Measurements from ENCODE around the gene SLIRP.

Gene SLIRP

DNA sequence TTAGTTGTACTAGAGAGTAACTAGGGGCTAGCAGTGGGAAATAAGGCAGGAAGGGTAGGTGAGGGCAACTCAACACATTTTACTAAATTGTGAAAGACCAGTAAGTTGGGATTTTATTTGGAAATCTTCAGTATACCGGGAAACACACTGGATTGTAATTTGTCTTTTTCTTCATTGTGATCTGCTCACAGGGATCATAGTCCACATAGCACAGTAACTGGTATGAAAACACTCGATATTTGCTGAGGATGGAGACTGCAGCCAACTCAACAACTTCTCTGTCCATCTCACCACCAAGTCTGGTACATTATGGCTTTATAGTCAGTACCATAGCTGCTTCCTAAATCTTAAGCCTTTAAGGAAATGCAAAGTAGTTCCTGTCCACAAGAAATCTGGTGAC, 2.5 kb downstream of the SLIRP start:
- no peaks in the 10 kb centered on the region for H3K9me3 ChIP-seq (ENCODE audit: insufficient read depth, low read length)
- H3K36me3 ChIP-seq (ENCODE audit: insufficient read depth, insufficient read length, low read length), result peaks cover 52% of the 10 kb centered on the region
- no peaks in the 10 kb centered on the region for H3K4me1 ChIP-seq (ENCODE audit: insufficient read depth, insufficient read length)
- H3K9ac ChIP-seq (ENCODE audit: insufficient read length, low read depth), result no peak overlapping the region
- H3K27me3 ChIP-seq (ENCODE audit: insufficient read depth, insufficient read length), result no peaks in the 10 kb centered on the region
- DNase-seq (ENCODE audit: low read depth, low spot score), result no peak
- no peak for TF ChIP-seq YY1 (IDR thresholded peaks at IDR 0.05; ENCODE audit: insufficient read depth, insufficient read length)
- TF ChIP-seq SUZ12 (IDR thresholded peaks at IDR 0.05; ENCODE audit: extremely low read depth, insufficient read depth, insufficient read length), result no peak
- TF ChIP-seq ZNF274 (IDR thresholded peaks at IDR 0.05; ENCODE audit: low read depth, low read length), result no peak
- H3K4me3 ChIP-seq (ENCODE audit: insufficient read length, low read depth), result no peak overlapping the region

DNA sequence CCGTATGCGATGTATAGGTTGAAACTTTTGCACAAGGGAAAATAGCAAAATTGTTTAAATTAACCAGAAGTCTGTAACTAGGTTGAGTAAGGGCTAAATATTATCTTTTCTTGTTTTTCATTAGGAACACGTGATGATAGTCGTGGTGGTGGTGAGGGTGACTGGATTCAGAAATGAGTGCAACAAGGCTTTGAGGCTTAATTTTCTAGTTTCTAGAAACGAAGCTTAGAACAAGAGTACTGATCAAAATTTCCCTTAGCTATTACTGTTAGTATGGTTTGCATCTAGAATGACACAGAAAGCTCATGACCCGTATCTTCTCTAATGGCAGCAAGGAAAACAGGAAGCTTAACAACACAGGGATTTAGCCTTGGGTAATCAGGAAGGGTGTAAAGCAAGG, 7.0 kb downstream of the SLIRP start:
- Histone ChIP-seq H3K4me3 (ENCODE audit: insufficient read length, low read depth) (no peak overlapping the region), H3K36me3 (ENCODE audit: insufficient read depth, insufficient read length, low read length) (peaks cover 77% of the 10 kb centered on the region), H3K9ac (ENCODE audit: insufficient read length, low read depth) (no peak overlapping the region), H3K4me1 (ENCODE audit: insufficient read depth, insufficient read length) (no peaks in the 10 kb centered on the region), H3K9me3 (ENCODE audit: insufficient read depth, low read length) (no peaks in the 10 kb centered on the region), H3K27me3 (ENCODE audit: insufficient read depth, insufficient read length) (no peaks in the 10 kb centered on the region)
- no peak for DNase-seq (ENCODE audit: low read depth, low spot score)
- TF ChIP-seq ZNF274 (IDR thresholded peaks at IDR 0.05; ENCODE audit: low read depth, low read length) (no peak), SUZ12 (IDR thresholded peaks at IDR 0.05; ENCODE audit: extremely low read depth, insufficient read depth, insufficient read length) (no peak), YY1 (IDR thresholded peaks at IDR 0.05; ENCODE audit: insufficient read depth, insufficient read length) (no peak)

DNA sequence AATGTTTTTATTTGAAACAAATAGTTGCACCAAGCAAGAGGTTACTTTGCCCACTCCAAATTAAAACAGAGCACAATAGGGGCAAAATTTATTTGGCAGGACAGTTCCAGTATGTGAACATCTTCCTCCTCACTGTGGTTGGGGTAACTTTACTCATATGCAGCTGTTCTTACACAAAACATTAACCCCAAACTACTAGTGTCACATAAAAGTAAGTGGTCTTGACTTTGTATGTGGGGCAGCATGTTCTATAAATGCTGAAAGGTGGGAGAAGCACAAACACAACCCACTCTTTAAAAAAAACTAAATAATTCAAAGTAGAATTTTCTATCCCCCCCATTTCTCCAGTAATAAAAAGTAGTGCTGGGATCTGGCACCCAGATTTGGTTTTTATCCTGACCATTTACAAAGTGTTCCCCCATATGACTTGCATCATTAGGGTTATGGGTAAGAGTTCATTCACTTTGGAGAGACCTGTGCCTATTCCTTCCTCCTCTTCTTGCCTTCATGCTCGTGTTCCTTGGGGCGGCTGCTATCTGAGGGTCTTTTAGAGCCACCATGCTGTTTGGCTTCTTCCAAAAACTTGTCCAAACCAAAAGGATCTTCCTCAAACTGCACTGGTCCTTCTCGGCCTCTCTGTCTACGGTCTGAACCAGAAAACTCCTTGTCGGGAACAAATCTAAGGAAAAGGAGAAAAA, 9.9 kb downstream of the SLIRP start:
- no peak for DNase-seq (ENCODE audit: low read depth, low spot score)
- Histone ChIP-seq H3K9me3 (ENCODE audit: insufficient read depth, low read length) (no peaks in the 10 kb centered on the region), H3K27me3 (ENCODE audit: insufficient read depth, insufficient read length) (no peaks in the 10 kb centered on the region), H3K9ac (ENCODE audit: insufficient read length, low read depth) (no peak overlapping the region), H3K4me3 (ENCODE audit: insufficient read length, low read depth) (no peak overlapping the region), H3K4me1 (ENCODE audit: insufficient read depth, insufficient read length) (no peaks in the 10 kb centered on the region), H3K36me3 (ENCODE audit: insufficient read depth, insufficient read length, low read length) (peaks cover 66% of the 10 kb centered on the region)
- TF ChIP-seq SUZ12 (IDR thresholded peaks at IDR 0.05; ENCODE audit: extremely low read depth, insufficient read depth, insufficient read length) (no peak), ZNF274 (IDR thresholded peaks at IDR 0.05; ENCODE audit: low read depth, low read length) (no peak), YY1 (IDR thresholded peaks at IDR 0.05; ENCODE audit: insufficient read depth, insufficient read length) (no peak)

DNA sequence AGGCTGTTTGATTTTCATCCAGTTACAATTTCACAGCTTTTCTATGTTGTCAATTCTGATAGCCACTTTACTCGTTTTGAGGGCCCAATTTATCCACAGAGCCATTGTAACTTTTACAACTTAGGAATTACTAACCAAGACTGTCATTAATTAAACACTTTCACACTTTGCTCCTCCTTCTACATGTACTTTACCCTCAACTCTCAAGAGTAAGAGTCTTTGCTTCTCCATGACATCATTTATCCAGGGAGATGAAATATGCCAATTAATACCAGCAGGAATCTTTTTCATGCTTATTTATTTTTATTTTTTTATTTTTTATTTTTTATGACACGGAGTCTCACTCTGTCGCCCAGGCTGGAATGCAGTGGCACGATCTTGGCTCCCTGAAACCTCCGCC, 13.5 kb downstream of the SLIRP start:
- Histone ChIP-seq H3K9ac (ENCODE audit: insufficient read length, low read depth) (no peak overlapping the region), H3K36me3 (ENCODE audit: insufficient read depth, insufficient read length, low read length) (peaks cover 66% of the 10 kb centered on the region), H3K4me3 (ENCODE audit: insufficient read length, low read depth) (no peak overlapping the region), H3K27me3 (ENCODE audit: insufficient read depth, insufficient read length) (no peaks in the 10 kb centered on the region), H3K4me1 (ENCODE audit: insufficient read depth, insufficient read length) (no peaks in the 10 kb centered on the region), H3K9me3 (ENCODE audit: insufficient read depth, low read length) (no peaks in the 10 kb centered on the region)
- no peak for DNase-seq (ENCODE audit: low read depth, low spot score)
- TF ChIP-seq YY1 (IDR thresholded peaks at IDR 0.05; ENCODE audit: insufficient read depth, insufficient read length) (no peak), SUZ12 (IDR thresholded peaks at IDR 0.05; ENCODE audit: extremely low read depth, insufficient read depth, insufficient read length) (no peak), ZNF274 (IDR thresholded peaks at IDR 0.05; ENCODE audit: low read depth, low read length) (no peak)

DNA sequence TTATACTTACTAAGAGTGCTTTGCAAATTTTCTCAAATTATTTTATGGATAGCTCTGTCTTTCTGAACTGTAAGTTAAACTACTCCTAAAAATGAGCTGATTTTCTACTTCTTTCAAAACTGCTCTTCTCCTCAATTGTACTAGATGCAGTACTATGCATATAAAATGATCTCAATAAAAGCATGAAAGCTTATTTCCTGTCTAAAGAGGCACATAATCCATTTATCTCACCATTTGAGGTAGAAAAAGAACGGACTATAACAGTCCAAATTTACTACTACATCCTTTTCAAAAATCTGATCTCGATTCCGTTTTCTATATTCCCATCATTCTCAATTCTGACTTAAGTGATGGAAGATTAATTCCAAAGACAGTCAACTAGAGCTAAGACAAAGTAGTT, 14.4 kb downstream of the SLIRP start:
- no peak overlapping the region for H3K9ac ChIP-seq (ENCODE audit: insufficient read length, low read depth)
- no peaks in the 10 kb centered on the region for H3K4me1 ChIP-seq (ENCODE audit: insufficient read depth, insufficient read length)
- H3K9me3 ChIP-seq (ENCODE audit: insufficient read depth, low read length), result no peaks in the 10 kb centered on the region
- H3K36me3 ChIP-seq (ENCODE audit: insufficient read depth, insufficient read length, low read length), result peaks cover 64% of the 10 kb centered on the region
- TF ChIP-seq YY1 (IDR thresholded peaks at IDR 0.05; ENCODE audit: insufficient read depth, insufficient read length) (no peak), SUZ12 (IDR thresholded peaks at IDR 0.05; ENCODE audit: extremely low read depth, insufficient read depth, insufficient read length) (no peak), ZNF274 (IDR thresholded peaks at IDR 0.05; ENCODE audit: low read depth, low read length) (no peak)
- DNase-seq (ENCODE audit: low read depth, low spot score), result no peak
- no peak overlapping the region for H3K4me3 ChIP-seq (ENCODE audit: insufficient read length, low read depth)
- no peaks in the 10 kb centered on the region for H3K27me3 ChIP-seq (ENCODE audit: insufficient read depth, insufficient read length)

DNA sequence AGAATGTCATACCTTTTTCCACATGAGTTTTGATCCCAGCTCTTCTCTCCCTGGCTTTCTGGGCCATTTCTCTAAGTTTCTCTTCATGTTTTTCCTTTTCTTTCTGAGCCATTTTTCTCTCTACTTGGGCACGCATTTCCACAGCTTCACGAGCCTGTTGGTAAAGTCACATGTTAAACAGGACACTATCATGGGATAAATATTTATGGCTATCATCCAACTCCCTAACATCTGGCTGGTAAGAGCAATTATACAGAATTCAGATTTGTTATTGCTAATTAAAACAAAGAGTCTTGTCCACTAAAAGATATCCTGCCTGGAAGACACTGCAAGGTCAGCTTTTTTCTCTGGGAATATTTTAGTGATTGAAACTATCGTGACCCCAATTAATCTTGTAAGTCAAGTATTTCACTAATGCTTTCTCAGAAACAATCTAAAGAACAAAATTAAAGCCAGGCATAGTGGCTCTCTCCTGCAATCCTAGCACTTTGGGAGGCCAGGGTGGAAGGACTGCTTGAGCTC, 23.1 kb downstream of the SLIRP start:
- Histone ChIP-seq H3K4me1 (ENCODE audit: insufficient read depth, insufficient read length) (no peaks in the 10 kb centered on the region), H3K36me3 (ENCODE audit: insufficient read depth, insufficient read length, low read length) (peaks cover 82% of the 10 kb centered on the region), H3K27me3 (ENCODE audit: insufficient read depth, insufficient read length) (no peaks in the 10 kb centered on the region), H3K9me3 (ENCODE audit: insufficient read depth, low read length) (no peaks in the 10 kb centered on the region), H3K9ac (ENCODE audit: insufficient read length, low read depth) (no peak overlapping the region), H3K4me3 (ENCODE audit: insufficient read length, low read depth) (no peak overlapping the region)
- TF ChIP-seq YY1 (IDR thresholded peaks at IDR 0.05; ENCODE audit: insufficient read depth, insufficient read length) (no peak), SUZ12 (IDR thresholded peaks at IDR 0.05; ENCODE audit: extremely low read depth, insufficient read depth, insufficient read length) (no peak), ZNF274 (IDR thresholded peaks at IDR 0.05; ENCODE audit: low read depth, low read length) (no peak)
- no peak for DNase-seq (ENCODE audit: low read depth, low spot score)

DNA sequence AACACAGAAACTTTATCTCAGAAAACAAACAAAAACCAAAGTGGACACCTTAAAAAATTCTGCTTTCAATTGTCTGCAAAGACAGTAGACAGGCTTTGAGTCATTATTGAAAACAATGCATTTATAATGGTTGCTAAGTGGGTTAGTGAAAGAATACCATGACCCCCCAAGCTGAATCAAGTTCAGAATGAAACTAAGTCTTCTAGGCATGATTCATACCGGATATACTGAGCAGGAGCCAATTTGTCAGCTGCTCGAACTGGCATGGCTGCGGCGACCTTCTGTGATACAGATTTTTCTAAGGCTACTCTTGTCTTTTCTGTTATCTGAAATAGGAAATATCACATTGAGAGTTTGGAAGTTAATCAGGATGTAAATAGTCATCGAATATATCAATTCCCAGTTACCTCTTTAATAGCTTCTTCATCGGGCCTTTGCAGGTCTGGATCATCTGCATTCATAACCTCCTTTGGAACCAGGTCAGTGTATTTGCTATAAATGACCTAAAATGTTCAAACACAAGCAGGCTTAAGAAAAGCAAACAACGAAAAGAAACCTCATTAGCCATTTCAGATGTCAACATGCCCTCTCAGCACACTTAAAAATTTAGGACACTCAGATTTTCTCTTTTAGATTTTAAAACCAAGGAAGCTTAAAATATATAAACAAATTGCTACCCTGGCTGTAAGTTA, 30.8 kb downstream of the SLIRP start:
- TF ChIP-seq SUZ12 (IDR thresholded peaks at IDR 0.05; ENCODE audit: extremely low read depth, insufficient read depth, insufficient read length) (no peak), ZNF274 (IDR thresholded peaks at IDR 0.05; ENCODE audit: low read depth, low read length) (no peak), YY1 (IDR thresholded peaks at IDR 0.05; ENCODE audit: insufficient read depth, insufficient read length) (no peak)
- no peak overlapping the region for H3K9ac ChIP-seq (ENCODE audit: insufficient read length, low read depth)
- no peak overlapping the region for H3K4me3 ChIP-seq (ENCODE audit: insufficient read length, low read depth)
- H3K27me3 ChIP-seq (ENCODE audit: insufficient read depth, insufficient read length), result no peaks in the 10 kb centered on the region
- no peaks in the 10 kb centered on the region for H3K9me3 ChIP-seq (ENCODE audit: insufficient read depth, low read length)
- H3K36me3 ChIP-seq (ENCODE audit: insufficient read depth, insufficient read length, low read length), result peaks cover 61% of the 10 kb centered on the region
- H3K4me1 ChIP-seq (ENCODE audit: insufficient read depth, insufficient read length), result no peaks in the 10 kb centered on the region
- no peak for DNase-seq (ENCODE audit: low read depth, low spot score)

All from NT2/D1 (cell line).